ENCODE results near the gene INHBB.

INHBB gene

DNA sequence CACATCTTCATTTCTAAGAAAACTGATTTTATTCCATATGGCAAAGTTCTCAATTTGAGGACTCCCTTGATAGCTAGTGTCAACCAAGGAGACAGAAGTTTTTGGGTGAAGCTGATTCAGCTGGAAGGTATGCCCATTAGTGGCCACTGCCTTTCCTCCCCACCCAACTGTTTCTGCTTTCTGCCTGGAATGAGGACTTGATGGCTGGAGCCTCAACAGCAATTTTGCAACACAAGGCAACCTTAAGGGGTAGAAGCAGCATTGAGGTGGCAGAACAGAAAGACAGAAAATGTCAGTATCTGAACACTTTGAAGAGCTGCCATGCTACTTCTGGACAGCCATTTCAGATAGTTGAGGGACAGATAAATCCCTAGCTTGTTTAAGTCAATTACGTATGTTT lies 47.0 kb downstream of the INHBB start:
- H2BK12ac ChIP-seq (ENCODE audit: low read length in 2 of 2) = no peak overlapping the region
- H2AK5ac ChIP-seq (ENCODE audit: low read length, severe bottlenecking) = no peak overlapping the region
- no peak overlapping the region for H3K4ac ChIP-seq (ENCODE audit: low read depth in 1 of 2, low read length in 2 of 2)
- H3K4me3 ChIP-seq (ENCODE audit: insufficient read depth in 1 of 2, low read depth in 1 of 2, low read length in 2 of 2) = no peak overlapping the region
- no peaks in the 10 kb centered on the region for H3K79me1 ChIP-seq (replicated peaks; ENCODE audit: low read length, poor library complexity, severe bottlenecking)
- peaks cover 19% of the 10 kb centered on the region for H3K4me1 ChIP-seq (ENCODE audit: control insufficient read depth, insufficient read depth, low read depth, low read length)
- no peak overlapping the region for H2BK5ac ChIP-seq (ENCODE audit: low read depth, low read length, poor library complexity, severe bottlenecking)
- H3K14ac ChIP-seq (ENCODE audit: low read length in 2 of 2) = no peak overlapping the region
- H2AFZ ChIP-seq (ENCODE audit: low read depth, low read length) = no peak overlapping the region
- H3K23ac ChIP-seq (ENCODE audit: low read length in 2 of 2) = no peak overlapping the region
- H3K9ac ChIP-seq (ENCODE audit: low read length) = no peak overlapping the region
- H3K9me3 ChIP-seq (ENCODE audit: control insufficient read depth, low read length) = peaks cover 6% of the 10 kb centered on the region
- H4K8ac ChIP-seq (ENCODE audit: low read length) = no peak overlapping the region
- no peak overlapping the region for H2BK15ac ChIP-seq (ENCODE audit: low read depth, poor library complexity, severe bottlenecking)
- H3K36me3 ChIP-seq (ENCODE audit: control insufficient read depth in 1 of 2, insufficient read depth in 2 of 2, low read depth in 1 of 2, low read length in 2 of 2) = no peaks in the 10 kb centered on the region
- H3K18ac ChIP-seq (ENCODE audit: low read depth in 1 of 2, low read length in 2 of 2) = no peak overlapping the region
- no peak for DNase-seq
- WGBS = no CpG with 5 or more reads among the region's 1 CpG
- H3K27me3 ChIP-seq (ENCODE audit: control insufficient read depth in 1 of 2, insufficient read depth in 1 of 2, low read length in 2 of 2) = peaks cover 35 to 64% of the 10 kb centered on the region in 2 experiments
- H3K27ac ChIP-seq (ENCODE audit: low read length, poor library complexity, severe bottlenecking) = no peak overlapping the region
- H2BK120ac ChIP-seq (ENCODE audit: low read depth, low read length) = no peak overlapping the region
- no peak overlapping the region for H3K4me2 ChIP-seq (ENCODE audit: low read length, poor library complexity, severe bottlenecking)
- no peak overlapping the region for H4K91ac ChIP-seq (ENCODE audit: low read length)

- H3K9me3 ChIP-seq (ENCODE audit: control insufficient read depth, low read length) = peaks cover 6% of the 10 kb centered on the region
These were observed 47.5 kb downstream of the INHBB start for GRCh38 chr2:120393456-120393855.

GRCh38 chr2:120394764-120395163 lies 48.8 kb downstream of the INHBB start:
- no peak overlapping the region for H2AFZ ChIP-seq (ENCODE audit: low read depth, low read length)
- no peak overlapping the region for H3K9ac ChIP-seq (ENCODE audit: low read length)
- no peak overlapping the region for H3K27ac ChIP-seq (ENCODE audit: low read length, poor library complexity, severe bottlenecking)
- H3K18ac ChIP-seq (ENCODE audit: low read depth in 1 of 2, low read length in 2 of 2) = no peak overlapping the region
- DNase-seq = no peak
- no peak overlapping the region for H2BK5ac ChIP-seq (ENCODE audit: low read depth, low read length, poor library complexity, severe bottlenecking)
- no peak overlapping the region for H2BK120ac ChIP-seq (ENCODE audit: low read depth, low read length)
- no peak overlapping the region for H2BK12ac ChIP-seq (ENCODE audit: low read length in 2 of 2)
- no peak overlapping the region for H3K23ac ChIP-seq (ENCODE audit: low read length in 2 of 2)
- H3K4me1 ChIP-seq (ENCODE audit: control insufficient read depth, insufficient read depth, low read depth, low read length) = peaks cover 33% of the 10 kb centered on the region
- H3K9me3 ChIP-seq (ENCODE audit: control insufficient read depth, low read length) = peaks cover 6% of the 10 kb centered on the region
- H3K4me3 ChIP-seq (ENCODE audit: insufficient read depth in 1 of 2, low read depth in 1 of 2, low read length in 2 of 2) = no peak overlapping the region
- WGBS = 84% methylated on average over 7 of the region's 8 CpGs
- no peaks in the 10 kb centered on the region for H3K36me3 ChIP-seq (ENCODE audit: control insufficient read depth in 1 of 2, insufficient read depth in 2 of 2, low read depth in 1 of 2, low read length in 2 of 2)
- H3K4ac ChIP-seq (ENCODE audit: low read depth in 1 of 2, low read length in 2 of 2) = no peak overlapping the region
- H3K27me3 ChIP-seq (ENCODE audit: control insufficient read depth in 1 of 2, insufficient read depth in 1 of 2, low read length in 2 of 2) = peaks cover 17 to 63% of the 10 kb centered on the region in 2 experiments
- H4K91ac ChIP-seq (ENCODE audit: low read length) = no peak overlapping the region
- H3K4me2 ChIP-seq (ENCODE audit: low read length, poor library complexity, severe bottlenecking) = no peak overlapping the region
- H2BK15ac ChIP-seq (ENCODE audit: low read depth, poor library complexity, severe bottlenecking) = no peak overlapping the region
- no peak overlapping the region for H4K8ac ChIP-seq (ENCODE audit: low read length)
- no peak overlapping the region for H3K14ac ChIP-seq (ENCODE audit: low read length in 2 of 2)
- H2AK5ac ChIP-seq (ENCODE audit: low read length, severe bottlenecking) = no peak overlapping the region
- no peaks in the 10 kb centered on the region for H3K79me1 ChIP-seq (replicated peaks; ENCODE audit: low read length, poor library complexity, severe bottlenecking)

More at GRCh38 chr2:120393456-120393855, 47.5 kb downstream of the INHBB start:
- no peak overlapping the region for H2BK5ac ChIP-seq (ENCODE audit: low read depth, low read length, poor library complexity, severe bottlenecking)
- H2BK12ac ChIP-seq (ENCODE audit: low read length in 2 of 2) = no peak overlapping the region
- no peak overlapping the region for H2BK15ac ChIP-seq (ENCODE audit: low read depth, poor library complexity, severe bottlenecking)
- H3K14ac ChIP-seq (ENCODE audit: low read length in 2 of 2) = no peak overlapping the region
- WGBS = 73% methylated on average over 4 of the region's 5 CpGs
- no peak for DNase-seq
- no peak overlapping the region for H3K4me3 ChIP-seq (ENCODE audit: insufficient read depth in 1 of 2, low read depth in 1 of 2, low read length in 2 of 2)
- no peak overlapping the region for H2AK5ac ChIP-seq (ENCODE audit: low read length, severe bottlenecking)
- no peak overlapping the region for H3K18ac ChIP-seq (ENCODE audit: low read depth in 1 of 2, low read length in 2 of 2)
- no peak overlapping the region for H4K8ac ChIP-seq (ENCODE audit: low read length)
- no peak overlapping the region for H2AFZ ChIP-seq (ENCODE audit: low read depth, low read length)
- H3K9ac ChIP-seq (ENCODE audit: low read length) = no peak overlapping the region
- H3K4me1 ChIP-seq (ENCODE audit: control insufficient read depth, insufficient read depth, low read depth, low read length) = peaks cover 24% of the 10 kb centered on the region
- no peak overlapping the region for H3K27ac ChIP-seq (ENCODE audit: low read length, poor library complexity, severe bottlenecking)
- H3K36me3 ChIP-seq (ENCODE audit: control insufficient read depth in 1 of 2, insufficient read depth in 2 of 2, low read depth in 1 of 2, low read length in 2 of 2) = no peaks in the 10 kb centered on the region
- no peaks in the 10 kb centered on the region for H3K79me1 ChIP-seq (replicated peaks; ENCODE audit: low read length, poor library complexity, severe bottlenecking)
- H2BK120ac ChIP-seq (ENCODE audit: low read depth, low read length) = no peak overlapping the region
- H3K23ac ChIP-seq (ENCODE audit: low read length in 2 of 2) = no peak overlapping the region
- no peak overlapping the region for H3K4ac ChIP-seq (ENCODE audit: low read depth in 1 of 2, low read length in 2 of 2)
- peaks cover 30 to 64% of the 10 kb centered on the region in 2 experiments for H3K27me3 ChIP-seq (ENCODE audit: control insufficient read depth in 1 of 2, insufficient read depth in 1 of 2, low read length in 2 of 2)
- no peak overlapping the region for H4K91ac ChIP-seq (ENCODE audit: low read length)
- no peak overlapping the region for H3K4me2 ChIP-seq (ENCODE audit: low read length, poor library complexity, severe bottlenecking)

DNA sequence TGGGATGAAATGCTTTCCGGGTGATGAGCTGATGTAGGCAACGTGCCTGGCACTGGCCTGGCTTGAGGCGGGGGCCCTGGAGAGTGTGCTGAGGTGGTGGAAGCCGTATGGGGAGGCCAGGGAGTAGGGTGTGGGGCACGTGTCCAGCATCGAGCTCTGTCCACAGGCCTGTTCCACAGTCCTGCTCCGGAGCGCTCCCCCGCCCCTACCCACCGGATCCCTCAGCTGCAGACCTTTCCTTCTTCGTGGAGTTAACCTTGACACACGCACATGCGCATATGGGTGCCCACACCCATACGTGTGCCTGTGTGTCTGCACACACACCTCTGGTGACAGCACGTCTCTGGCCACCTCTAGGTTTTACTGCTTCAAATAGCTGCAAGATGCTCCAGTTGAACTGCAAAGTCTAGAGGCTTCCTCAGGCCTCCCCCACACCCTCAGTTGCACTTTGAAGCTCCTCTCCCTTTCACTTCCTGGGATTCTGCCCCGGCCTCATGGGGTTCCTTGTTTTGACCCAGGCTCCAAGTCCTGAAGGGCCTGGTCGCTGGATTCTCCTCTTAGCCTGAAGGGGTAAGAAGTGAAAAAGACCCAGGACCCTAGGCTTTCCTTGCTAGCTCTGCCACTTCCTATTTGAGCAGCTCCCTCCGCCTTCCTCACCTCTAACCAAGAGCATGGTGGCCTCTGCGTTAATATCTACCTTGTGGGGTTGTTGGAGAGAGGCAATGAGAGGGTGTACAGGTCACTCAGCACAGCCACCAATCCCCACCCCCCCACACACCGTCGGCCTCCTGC lies 49.5 kb downstream of the INHBB start:
- no peak overlapping the region for H3K14ac ChIP-seq (ENCODE audit: low read length in 2 of 2)
- peaks cover 6% of the 10 kb centered on the region for H3K9me3 ChIP-seq (ENCODE audit: control insufficient read depth, low read length)
- no peak overlapping the region for H2BK5ac ChIP-seq (ENCODE audit: low read depth, low read length, poor library complexity, severe bottlenecking)
- H3K4me1 ChIP-seq (ENCODE audit: control insufficient read depth, insufficient read depth, low read depth, low read length) = peaks cover 35% of the 10 kb centered on the region
- H3K27ac ChIP-seq (ENCODE audit: low read length, poor library complexity, severe bottlenecking) = no peak overlapping the region
- no peak overlapping the region for H3K18ac ChIP-seq (ENCODE audit: low read depth in 1 of 2, low read length in 2 of 2)
- no peak overlapping the region for H2BK120ac ChIP-seq (ENCODE audit: low read depth, low read length)
- H3K23ac ChIP-seq (ENCODE audit: low read length in 2 of 2) = no peak overlapping the region
- no peak overlapping the region for H3K4me3 ChIP-seq (ENCODE audit: insufficient read depth in 1 of 2, low read depth in 1 of 2, low read length in 2 of 2)
- no peak for DNase-seq
- H3K27me3 ChIP-seq (ENCODE audit: control insufficient read depth in 1 of 2, insufficient read depth in 1 of 2, low read length in 2 of 2) = peaks cover 12 to 63% of the 10 kb centered on the region in 2 experiments
- H3K4ac ChIP-seq (ENCODE audit: low read depth in 1 of 2, low read length in 2 of 2) = no peak overlapping the region
- no peak overlapping the region for H4K8ac ChIP-seq (ENCODE audit: low read length)
- no peak overlapping the region for H2AK5ac ChIP-seq (ENCODE audit: low read length, severe bottlenecking)
- H4K91ac ChIP-seq (ENCODE audit: low read length) = no peak overlapping the region
- no peaks in the 10 kb centered on the region for H3K36me3 ChIP-seq (ENCODE audit: control insufficient read depth in 1 of 2, insufficient read depth in 2 of 2, low read depth in 1 of 2, low read length in 2 of 2)
- H3K9ac ChIP-seq (ENCODE audit: low read length) = no peak overlapping the region
- WGBS = 87% methylated on average over 15 of the region's 21 CpGs
- no peak overlapping the region for H3K4me2 ChIP-seq (ENCODE audit: low read length, poor library complexity, severe bottlenecking)
- no peaks in the 10 kb centered on the region for H3K79me1 ChIP-seq (replicated peaks; ENCODE audit: low read length, poor library complexity, severe bottlenecking)
- H2BK15ac ChIP-seq (ENCODE audit: low read depth, poor library complexity, severe bottlenecking) = no peak overlapping the region
- H2AFZ ChIP-seq (ENCODE audit: low read depth, low read length) = no peak overlapping the region
- no peak overlapping the region for H2BK12ac ChIP-seq (ENCODE audit: low read length in 2 of 2)
